ENCODE results near the gene STAP1. TPM values are rescaled to one million over a fixed set of nuclear protein-coding genes. Genes with fewer than 3 reads are reported as not detected.

STAP1 gene
- total RNA-seq, 1 experiment from 2014 or later = not detected

DNA sequence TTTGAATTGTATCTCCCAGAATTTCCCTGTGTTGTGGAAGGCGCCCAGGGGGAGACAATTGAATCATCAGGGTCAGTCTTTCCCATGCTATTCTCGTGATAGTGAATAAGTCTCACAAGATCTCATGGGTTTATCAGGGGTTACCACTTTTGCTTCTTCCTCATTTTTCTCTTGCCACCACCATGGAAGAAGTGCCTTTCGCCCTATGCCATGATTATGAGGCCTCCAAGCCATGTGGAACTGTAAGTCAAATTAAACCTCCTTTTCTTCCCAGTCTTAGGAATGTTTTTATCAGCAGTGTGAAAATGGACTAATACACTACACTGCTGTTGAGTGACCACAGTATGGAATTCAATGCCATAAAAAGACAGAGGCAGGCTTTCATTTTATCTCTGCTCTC, 25.4 kb upstream of the STAP1 start:
- TF ChIP-seq POLR2AphosphoS5 (IDR thresholded peaks at IDR 0.05; ENCODE audit: low read depth, low read length) (no peak), RAD21 (IDR thresholded peaks at IDR 0.05; ENCODE audit: low read depth) (no peak), EGR1 (IDR thresholded peaks at IDR 0.05; ENCODE audit: low read depth) (no peak), SRF (IDR thresholded peaks at IDR 0.05; ENCODE audit: low read depth) (no peak), YY1 (IDR thresholded peaks at IDR 0.05; ENCODE audit: extremely low read depth, insufficient replicate concordance, low read depth, low read length) (no peak), ZNF274 (IDR thresholded peaks at IDR 0.05; ENCODE audit: low read depth, low read length) (no peak), FOSL1 (IDR thresholded peaks at IDR 0.05; ENCODE audit: low read depth) (no peak), CBX3 (IDR thresholded peaks at IDR 0.05; ENCODE audit: low read depth) (no peak)
- TF ChIP-seq, protein P1, sequence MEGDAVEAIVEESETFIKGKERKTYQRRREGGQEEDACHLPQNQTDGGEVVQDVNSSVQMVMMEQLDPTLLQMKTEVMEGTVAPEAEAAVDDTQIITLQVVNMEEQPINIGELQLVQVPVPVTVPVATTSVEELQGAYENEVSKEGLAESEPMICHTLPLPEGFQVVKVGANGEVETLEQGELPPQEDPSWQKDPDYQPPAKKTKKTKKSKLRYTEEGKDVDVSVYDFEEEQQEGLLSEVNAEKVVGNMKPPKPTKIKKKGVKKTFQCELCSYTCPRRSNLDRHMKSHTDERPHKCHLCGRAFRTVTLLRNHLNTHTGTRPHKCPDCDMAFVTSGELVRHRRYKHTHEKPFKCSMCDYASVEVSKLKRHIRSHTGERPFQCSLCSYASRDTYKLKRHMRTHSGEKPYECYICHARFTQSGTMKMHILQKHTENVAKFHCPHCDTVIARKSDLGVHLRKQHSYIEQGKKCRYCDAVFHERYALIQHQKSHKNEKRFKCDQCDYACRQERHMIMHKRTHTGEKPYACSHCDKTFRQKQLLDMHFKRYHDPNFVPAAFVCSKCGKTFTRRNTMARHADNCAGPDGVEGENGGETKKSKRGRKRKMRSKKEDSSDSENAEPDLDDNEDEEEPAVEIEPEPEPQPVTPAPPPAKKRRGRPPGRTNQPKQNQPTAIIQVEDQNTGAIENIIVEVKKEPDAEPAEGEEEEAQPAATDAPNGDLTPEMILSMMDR (IDR thresholded peaks at IDR 0.05 in 2 of 3, conservative IDR thresholded peaks at IDR 0.05 in 1 of 3; ENCODE audit: borderline replicate concordance in 1 of 3, insufficient read depth in 1 of 3, low read depth in 2 of 3, low read length in 2 of 3) = no peak
- TF ChIP-seq, protein P2, sequence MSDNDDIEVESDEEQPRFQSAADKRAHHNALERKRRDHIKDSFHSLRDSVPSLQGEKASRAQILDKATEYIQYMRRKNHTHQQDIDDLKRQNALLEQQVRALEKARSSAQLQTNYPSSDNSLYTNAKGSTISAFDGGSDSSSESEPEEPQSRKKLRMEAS (IDR thresholded peaks at IDR 0.05) = no peak

More for the DNA sequence above, 25.4 kb upstream of the STAP1 start:
- Histone ChIP-seq H4K20me1 (ENCODE audit: insufficient read depth) (0 out of 2 replicates have a peak, but pooled peaks cover 4% of the 10 kb centered on the region), H3K27me3 (ENCODE audit: insufficient read depth, low read length) (no peaks in the 10 kb centered on the region), H3K36me3 (ENCODE audit: control insufficient read depth in 1 of 2, insufficient read depth in 2 of 2, low read length in 2 of 2) (peaks cover 24 to 30% of the 10 kb centered on the region in 2 experiments), H3K9me2 (ENCODE audit: insufficient read depth) (no peaks in the 10 kb centered on the region), H3K4me1 (ENCODE audit: control insufficient read depth in 1 of 2, insufficient read depth in 2 of 2, low read length in 2 of 2) (no peaks in the 10 kb centered on the region), H3K9me3 (ENCODE audit: control insufficient read depth in 1 of 2, insufficient read depth in 1 of 2, low read depth in 1 of 2, low read length in 2 of 2) (no peaks in the 10 kb centered on the region), H2AFZ (ENCODE audit: low read depth, low read length, poor library complexity, severe bottlenecking) (no peak overlapping the region), H3K9ac (ENCODE audit: low read length) (no peak overlapping the region), H3K79me2 (ENCODE audit: insufficient read depth, low read length) (peaks cover 31% of the 10 kb centered on the region), H3K4me2 (ENCODE audit: low read length) (no peak overlapping the region), H3K4me3 (replicated peaks in 1 of 2; ENCODE audit: low read depth in 1 of 2, low read length in 2 of 2) (no peak overlapping the region), H3K27ac (ENCODE audit: low read depth, low read length) (no peak overlapping the region)
- no peak for DNase-seq (ENCODE audit: low read depth, low spot score)
- CTCF ChIA-PET = no interaction called here
- BruUV-seq (replicated peaks) = no TSS peak
- RAD21 ChIA-PET (ENCODE audit: low non-redundant PET in 1 of 2, low total read pairs in 2 of 2, uncharacterized antibody in 2 of 2, unreplicated experiment in 2 of 2) = no interaction called here
- intact Hi-C loops (cut with micrococcal nuclease) = no loop called here
- ATAC-seq = no peak
- POLR2A ChIA-PET = no interaction called here

All from HCT116 (cell line).